Endothelial cell of umbilical vein (primary cell): ENCODE measurements around the gene NUDT22. TPM values are rescaled to one million over a fixed set of nuclear protein-coding genes. Genes with fewer than 3 reads are reported as not detected.

Experiments used
- BruUV-seq: library from RNA; stranded (reverse); fragments of 400-500 nt; replicated peaks from 2 replicates; lab custom pipeline; 2021; lab: Mats Ljungman, UMichigan
- CTCF ChIA-PET: fragments of 300-600, 350-600 bp; sonication (Branson Sonifier 250); formaldehyde crosslinking; loops from one replicate; lab custom pipeline; 2021; ENCODE audit warnings: antibody characterized with exemption, inconsistent platforms; lab: Charles Lee
- POLR2A ChIA-PET: fragments of 300-600, 350-600 bp; sonication (Branson Sonifier 250); formaldehyde crosslinking; loops from one replicate; lab custom pipeline; 2021; ENCODE audit warnings: antibody characterized with exemption, inconsistent platforms; lab: Charles Lee
- DNase-seq: peaks from one replicate; pipeline ENCODE4 v3.0.0-alpha.2; 2011; ENCODE audit warnings: low read depth, low spot score
- FAIRE-seq: peaks from 2 replicates; lab custom pipeline; 2011; peaks lifted over from hg19 to GRCh38; lab: Jason Lieb, UNC
- H2AFZ ChIP-seq: 2 replicates; pipeline ENCODE4 v1.6.0; 2012; ENCODE audit warnings: low read depth, low read length, control low read depth, inconsistent platforms
- H3K27ac ChIP-seq: 2 replicates; pipeline ENCODE4 v1.5.1; 2011; ENCODE audit warnings: low read depth, mild to moderate bottlenecking, control low read depth, low read length, moderate library complexity; ENCODE audit not compliant: insufficient read depth
- H3K27me3 ChIP-seq, 2 experiments: 2 replicates each; pipeline versions ENCODE4 v1.6.0 to v1.6.1; 2011; ENCODE audit warnings: low read length in 2 of 2, mixed read lengths in 1 of 2; ENCODE audit not compliant: control insufficient read depth in 2 of 2, insufficient read depth in 2 of 2
- H3K36me3 ChIP-seq, 2 experiments: 2 replicates in 1 of 2; 3 replicates in 1 of 2; pipeline ENCODE4 v1.5.1; 2011; ENCODE audit warnings: low read length in 2 of 2, mild to moderate bottlenecking in 1 of 2, moderate library complexity in 1 of 2; ENCODE audit not compliant: control insufficient read depth in 2 of 2, insufficient read depth in 2 of 2; ENCODE audit errors: extremely low read depth in 1 of 2
- H3K4me1 ChIP-seq: 3 replicates; pipeline ENCODE4 v1.5.1; 2011; ENCODE audit warnings: mild to moderate bottlenecking, low read length; ENCODE audit not compliant: control insufficient read depth, insufficient read depth; ENCODE audit errors: extremely low read depth
- H3K4me2 ChIP-seq: 2 replicates; pipeline ENCODE4 v1.6.1; 2011; ENCODE audit warnings: low read length, control low read depth, mixed read lengths; ENCODE audit not compliant: insufficient read depth
- H3K4me3 ChIP-seq, 3 experiments: fragments of 200-600 bp in 1 of 3; sonication (generic), shearing (Covaris generic) in 1 of 3; replicated peaks in 1 of 3; 2 replicates each; pipeline ENCODE4 v1.5.1; 2011 to 2016; ENCODE audit warnings: control low read depth in 3 of 3, low read length in 3 of 3, mild to moderate bottlenecking in 2 of 3, inconsistent platforms in 1 of 3, low read depth in 1 of 3, moderate library complexity in 1 of 3; ENCODE audit not compliant: insufficient read depth in 1 of 3
- H3K79me2 ChIP-seq: 2 replicates; pipeline ENCODE4 v1.6.0; 2012; ENCODE audit warnings: low read length, inconsistent platforms; ENCODE audit not compliant: control insufficient read depth, insufficient read depth
- H3K9ac ChIP-seq: replicated peaks from 2 replicates; pipeline ENCODE3; 2011; ENCODE audit warnings: low read length, control low read depth; ENCODE audit not compliant: insufficient read depth; ENCODE audit errors: extremely low read depth
- H3K9me1 ChIP-seq: replicated peaks from 3 replicates; pipeline ENCODE4 v1.6.0; 2011; ENCODE audit warnings: mild to moderate bottlenecking, low read length; ENCODE audit not compliant: control insufficient read depth, insufficient read depth; ENCODE audit errors: extremely low read depth
- H3K9me3 ChIP-seq: replicated peaks from 2 replicates; pipeline ENCODE4 v1.5.1; 2012; ENCODE audit warnings: low read length, inconsistent platforms; ENCODE audit not compliant: control insufficient read depth, insufficient read depth
- H4K20me1 ChIP-seq: replicated peaks from 2 replicates; pipeline ENCODE3; 2011; ENCODE audit warnings: mild to moderate bottlenecking, low read length; ENCODE audit not compliant: control insufficient read depth, insufficient read depth; ENCODE audit errors: extremely low read depth
- CTCF ChIP-seq, 2 donors: IDR thresholded peaks; 1 replicate in 1 of 2; 2 replicates in 1 of 2; pipeline ENCODE4 v1.5.1; 2011; ENCODE audit warnings: low read length in 2 of 2, mild to moderate bottlenecking in 2 of 2, moderate library complexity in 2 of 2, control low read depth in 1 of 2, inconsistent platforms in 1 of 2, low read depth in 1 of 2; ENCODE audit not compliant: insufficient read depth in 1 of 2; ENCODE audit errors: extremely low read depth in 1 of 2
- EZH2 ChIP-seq: IDR thresholded peaks from 2 replicates; pipeline ENCODE4 v1.6.1; 2012; ENCODE audit warnings: borderline replicate concordance, low read depth, mild to moderate bottlenecking, moderate library complexity, low read length, inconsistent platforms; ENCODE audit not compliant: severe bottlenecking
- FOS ChIP-seq: IDR thresholded peaks from 2 replicates; pipeline ENCODE4 v1.6.1; 2011; ENCODE audit warnings: mild to moderate bottlenecking, low read length, moderate library complexity, borderline replicate concordance; ENCODE audit not compliant: insufficient read depth
- GATA2 ChIP-seq: IDR thresholded peaks from 2 replicates; pipeline ENCODE4 v1.7.0; 2011; ENCODE audit warnings: low read depth, mild to moderate bottlenecking, moderate library complexity, mixed read lengths, low read length; ENCODE audit not compliant: insufficient read length, insufficient read depth
- JUN ChIP-seq: IDR thresholded peaks from 2 replicates; pipeline ENCODE4 v1.6.1; 2011; ENCODE audit warnings: borderline replicate concordance, low read depth; ENCODE audit not compliant: insufficient read length, insufficient read depth
- MAX ChIP-seq: IDR thresholded peaks from 2 replicates; pipeline ENCODE4 v1.6.1; 2011; ENCODE audit not compliant: insufficient read depth, insufficient read length
- MYC ChIP-seq: IDR thresholded peaks from one replicate; pipeline ENCODE4 v1.6.1; 2011; ENCODE audit warnings: mild to moderate bottlenecking, low read depth, low read length
- POLR2A ChIP-seq: IDR thresholded peaks from 2 replicates; pipeline ENCODE4 v1.6.1; 2012; ENCODE audit warnings: low read depth, mild to moderate bottlenecking, control low read depth, low read length
- POLR2AphosphoS5 ChIP-seq: IDR thresholded peaks from 2 replicates; pipeline ENCODE4 v1.6.1; 2012; ENCODE audit warnings: low read depth, mild to moderate bottlenecking, control low read depth, low read length, moderate library complexity; ENCODE audit not compliant: insufficient read depth
- dilution Hi-C: fragments of 300-500 bp; cut with MboI; formaldehyde crosslinking; loops from one replicate; pipeline ENCODE4 v1.15.0; 2019; ENCODE audit warnings: low sequenced_read_pairs; ENCODE audit not compliant: extremely low pct_ligation_motif_present
- intact Hi-C: fragments of 100-400 bp; cut with micrococcal nuclease; formaldehyde crosslinking; loops from one replicate; pipeline ENCODE4 v1.10.0; 2022
- polyA plus RNA-seq, 4 experiments: library from polyadenylated mRNA; depleted of rRNA in 3 of 4; stranded (reverse) in 3 of 4; unstranded in 1 of 4; fragments of >200 nt; gene quantifications; 2 replicates each; pipeline versions ENCODE4 v1.2.1 to v1.2.3, GENCODE V29; 2011 to 2012; ENCODE audit warnings: missing spikeins in 1 of 4
- total RNA-seq: library from RNA; stranded (reverse); gene quantifications from 2 replicates; pipeline ENCODE4 v1.2.3, GENCODE V29; 2021

The NUDT22 gene
- total and polyA plus RNA-seq, 2 donors (not counting 3 experiments of a cell fraction or from before 2014, with no cell fraction given): 37.8 to 54.8 TPM

GRCh38 chr11:64251753-64252002 is 25.6 kb downstream of the NUDT22 start:
- Histone ChIP-seq H3K36me3 (peaks cover under 1 to 15% of the 10 kb centered on the region in 2 experiments), H3K9ac (peak overlapping the region; percentile 65), H3K4me1 (peaks cover 30% of the 10 kb centered on the region), H3K4me2 (peak overlapping the region; percentile 86), H3K27ac (peak overlapping the region; percentile 49), H3K4me3 (peak overlapping the region; percentile 80 to 93 (median 80)), H3K27me3 (no peaks in the 10 kb centered on the region), H3K9me1 (no peaks in the 10 kb centered on the region), H4K20me1 (no peaks in the 10 kb centered on the region), H3K9me3 (no peaks in the 10 kb centered on the region), H3K79me2 (peaks cover 32% of the 10 kb centered on the region), H2AFZ (peak overlapping the region; percentile 23)
- POLR2A ChIA-PET: no interaction called here
- CTCF ChIA-PET: interaction anchor here (0.7 to 4.7 kb wide), 9 partner anchors 9 to 103 kb away, joined by 3 to 60 read pairs (median 10); partner anchors contain the start of genes CATSPERZ, FERMT3 and PRDX5
- peak; percentile 21 for DNase-seq
- FAIRE-seq: no peak
- BruUV-seq: TSS peak; percentile 7
- intact Hi-C loops: loop anchor here (1.0 kb wide), 4 partner anchors 12 to 50 kb away; partner anchors contain the start of gene GPR137
- dilution Hi-C loops: no loop called here
- TF ChIP-seq FOS (no peak), POLR2A (no peak), CTCF (IDR thresholded peaks at IDR 0.05; ENCODE audit: extremely low read depth in 1 of 2, insufficient read depth in 1 of 2, low read depth in 1 of 2, low read length in 2 of 2) (no peak), POLR2AphosphoS5 (no peak), GATA2 (no peak), EZH2 (no peak), MAX (no peak), MYC (no peak), JUN (no peak)
